PC-3 (cell line): ENCODE results near the gene RACK1.

Source experiments
- EZH2 ChIP-seq: fragments of 300-600 bp; sonication (generic); IDR thresholded peaks from one replicate; pipeline ENCODE4 v1.6.1; 2017; ENCODE audit warnings: antibody characterized with exemption, mild to moderate bottlenecking, low read length; ENCODE audit not compliant: unreplicated experiment
- EZH2phosphoT487 ChIP-seq: fragments of 300-600 bp; sonication (generic); IDR thresholded peaks from 2 replicates; pipeline ENCODE4 v1.6.1; 2018; ENCODE audit warnings: mild to moderate bottlenecking, antibody characterized with exemption, low read length, borderline replicate concordance
- TF ChIP-seq, protein P1 (sequence below): fragments of 300-600 bp; sonication (generic); conservative IDR thresholded peaks from 2 replicates; pipeline ENCODE4 v1.5.1; 2017; ENCODE audit warnings: antibody characterized with exemption, low read depth, mild to moderate bottlenecking, low read length

DNA sequence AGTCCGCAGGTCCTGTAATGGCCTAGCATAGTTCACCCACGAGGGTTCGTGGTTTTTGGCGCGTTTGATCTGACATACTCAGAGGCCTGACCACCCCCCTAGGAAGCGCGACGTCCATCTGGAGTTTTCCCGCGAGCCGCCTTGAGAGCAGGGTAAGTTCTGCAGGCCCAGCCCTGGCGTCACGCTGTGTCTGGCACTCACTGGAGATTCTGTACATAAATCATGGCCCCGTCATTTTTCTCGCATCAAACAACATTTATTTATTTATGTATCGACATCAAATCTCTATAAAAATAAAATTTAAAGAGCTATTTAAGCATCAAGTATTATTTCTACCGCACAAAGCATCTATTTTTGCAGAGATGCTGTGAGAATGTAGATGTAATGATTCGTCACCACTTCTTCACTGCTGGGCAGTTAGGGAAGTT, 21.1 kb downstream of the RACK1 start:
- TF ChIP-seq, protein P1, sequence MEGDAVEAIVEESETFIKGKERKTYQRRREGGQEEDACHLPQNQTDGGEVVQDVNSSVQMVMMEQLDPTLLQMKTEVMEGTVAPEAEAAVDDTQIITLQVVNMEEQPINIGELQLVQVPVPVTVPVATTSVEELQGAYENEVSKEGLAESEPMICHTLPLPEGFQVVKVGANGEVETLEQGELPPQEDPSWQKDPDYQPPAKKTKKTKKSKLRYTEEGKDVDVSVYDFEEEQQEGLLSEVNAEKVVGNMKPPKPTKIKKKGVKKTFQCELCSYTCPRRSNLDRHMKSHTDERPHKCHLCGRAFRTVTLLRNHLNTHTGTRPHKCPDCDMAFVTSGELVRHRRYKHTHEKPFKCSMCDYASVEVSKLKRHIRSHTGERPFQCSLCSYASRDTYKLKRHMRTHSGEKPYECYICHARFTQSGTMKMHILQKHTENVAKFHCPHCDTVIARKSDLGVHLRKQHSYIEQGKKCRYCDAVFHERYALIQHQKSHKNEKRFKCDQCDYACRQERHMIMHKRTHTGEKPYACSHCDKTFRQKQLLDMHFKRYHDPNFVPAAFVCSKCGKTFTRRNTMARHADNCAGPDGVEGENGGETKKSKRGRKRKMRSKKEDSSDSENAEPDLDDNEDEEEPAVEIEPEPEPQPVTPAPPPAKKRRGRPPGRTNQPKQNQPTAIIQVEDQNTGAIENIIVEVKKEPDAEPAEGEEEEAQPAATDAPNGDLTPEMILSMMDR: no peak
- no peak for TF ChIP-seq EZH2phosphoT487
- TF ChIP-seq EZH2: no peak
